NB4 (cell line): Measurements from ENCODE around the gene WASHC4.

Source experiments
- DNase-seq: peaks from one replicate; pipeline ENCODE4 v3.0.0; 2010; ENCODE audit warnings: low read depth
- H3K4me3 ChIP-seq: one replicate; pipeline ENCODE4 v1.5.1; 2011; ENCODE audit warnings: mild to moderate bottlenecking, low read depth, low read length, moderate library complexity
- MYC ChIP-seq: IDR thresholded peaks from 2 replicates; pipeline ENCODE4 v1.6.1; 2011; ENCODE audit warnings: low read depth, low read length
- POLR2A ChIP-seq: IDR thresholded peaks from 2 replicates; pipeline ENCODE4 v1.6.1; 2011; ENCODE audit warnings: mild to moderate bottlenecking; ENCODE audit not compliant: insufficient read length; ENCODE audit errors: extremely low read depth
- TF ChIP-seq, protein P1 (sequence below): IDR thresholded peaks from one replicate; pipeline ENCODE4 v1.5.1; 2012; ENCODE audit warnings: low read depth, low read length
- TF ChIP-seq, protein P2 (sequence below): IDR thresholded peaks from 2 replicates; pipeline ENCODE4 v1.6.1; 2011; ENCODE audit warnings: low read depth, low read length

The WASHC4 gene

DNA sequence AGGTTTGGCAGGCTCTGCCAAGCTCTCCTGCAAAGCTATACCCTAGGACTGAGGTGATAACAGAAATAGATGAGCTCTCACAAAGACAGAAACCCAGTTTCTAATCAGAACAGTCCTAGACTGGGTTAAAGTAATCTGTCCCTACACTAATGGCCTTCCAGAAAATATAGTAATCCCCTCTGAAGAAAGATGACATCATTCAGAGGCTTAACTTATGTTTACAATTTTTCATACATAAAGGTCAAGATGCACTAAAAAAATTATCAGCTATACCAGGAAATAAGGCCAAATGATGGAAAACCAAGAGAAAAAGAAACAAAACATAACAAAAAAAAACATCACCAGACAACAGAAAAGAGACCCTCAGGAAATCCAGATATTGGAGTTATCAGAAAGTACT is 4.9 kb upstream of the WASHC4 start:
- TF ChIP-seq, protein P1, sequence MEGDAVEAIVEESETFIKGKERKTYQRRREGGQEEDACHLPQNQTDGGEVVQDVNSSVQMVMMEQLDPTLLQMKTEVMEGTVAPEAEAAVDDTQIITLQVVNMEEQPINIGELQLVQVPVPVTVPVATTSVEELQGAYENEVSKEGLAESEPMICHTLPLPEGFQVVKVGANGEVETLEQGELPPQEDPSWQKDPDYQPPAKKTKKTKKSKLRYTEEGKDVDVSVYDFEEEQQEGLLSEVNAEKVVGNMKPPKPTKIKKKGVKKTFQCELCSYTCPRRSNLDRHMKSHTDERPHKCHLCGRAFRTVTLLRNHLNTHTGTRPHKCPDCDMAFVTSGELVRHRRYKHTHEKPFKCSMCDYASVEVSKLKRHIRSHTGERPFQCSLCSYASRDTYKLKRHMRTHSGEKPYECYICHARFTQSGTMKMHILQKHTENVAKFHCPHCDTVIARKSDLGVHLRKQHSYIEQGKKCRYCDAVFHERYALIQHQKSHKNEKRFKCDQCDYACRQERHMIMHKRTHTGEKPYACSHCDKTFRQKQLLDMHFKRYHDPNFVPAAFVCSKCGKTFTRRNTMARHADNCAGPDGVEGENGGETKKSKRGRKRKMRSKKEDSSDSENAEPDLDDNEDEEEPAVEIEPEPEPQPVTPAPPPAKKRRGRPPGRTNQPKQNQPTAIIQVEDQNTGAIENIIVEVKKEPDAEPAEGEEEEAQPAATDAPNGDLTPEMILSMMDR = no peak
- TF ChIP-seq, protein P2, sequence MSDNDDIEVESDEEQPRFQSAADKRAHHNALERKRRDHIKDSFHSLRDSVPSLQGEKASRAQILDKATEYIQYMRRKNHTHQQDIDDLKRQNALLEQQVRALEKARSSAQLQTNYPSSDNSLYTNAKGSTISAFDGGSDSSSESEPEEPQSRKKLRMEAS = no peak
- TF ChIP-seq POLR2A = no peak
- no peak overlapping the region for H3K4me3 ChIP-seq
- no peak for DNase-seq

DNA sequence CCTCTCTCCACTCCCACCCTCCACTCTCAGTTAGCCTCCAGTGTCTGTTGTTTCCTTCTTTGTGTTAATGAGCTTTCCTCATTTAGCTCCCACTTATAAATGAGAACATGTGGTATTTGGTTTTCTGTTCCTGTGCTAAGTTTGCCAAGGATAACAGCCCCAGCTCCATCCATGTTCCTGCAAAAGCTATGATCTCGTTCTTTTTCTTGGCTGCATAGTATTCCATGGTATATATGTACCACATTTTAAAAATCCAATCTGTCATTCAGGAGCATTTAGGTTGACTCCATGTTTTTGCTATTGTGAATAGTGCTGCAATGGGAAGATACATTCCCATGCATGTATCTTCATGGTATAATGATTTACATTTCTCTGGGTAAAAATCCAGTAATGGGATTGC is 2.8 kb upstream of the WASHC4 start:
- DNase-seq = no peak

DNA sequence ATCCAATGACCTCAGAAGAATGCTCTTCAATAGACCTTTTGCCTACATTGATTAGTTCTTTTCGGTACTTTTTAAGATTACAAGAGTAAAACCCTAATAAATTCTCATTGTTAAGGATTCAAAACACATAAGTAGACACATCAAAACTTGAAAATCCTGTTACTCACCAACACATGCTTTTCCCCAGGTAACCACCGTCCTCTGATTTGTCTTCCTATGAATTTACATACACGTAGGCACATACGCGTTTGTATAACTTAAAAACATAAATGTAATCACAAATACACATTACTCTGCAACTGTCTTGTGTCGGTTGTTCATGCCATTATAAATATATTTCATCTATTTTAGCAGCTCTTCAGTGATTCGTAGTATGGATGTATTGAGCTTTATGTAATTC is 910 bp upstream of the WASHC4 start:
- H3K4me3 ChIP-seq = peak overlapping the region; percentile 82
- no peak for TF ChIP-seq MYC
- TF ChIP-seq, protein P1 = no peak
- TF ChIP-seq, protein P2 = no peak
- no peak for TF ChIP-seq POLR2A
- peak; percentile 22 for DNase-seq

More for the DNA sequence above, 2.8 kb upstream of the WASHC4 start:
- TF ChIP-seq MYC = no peak
- no peak overlapping the region for H3K4me3 ChIP-seq

DNA sequence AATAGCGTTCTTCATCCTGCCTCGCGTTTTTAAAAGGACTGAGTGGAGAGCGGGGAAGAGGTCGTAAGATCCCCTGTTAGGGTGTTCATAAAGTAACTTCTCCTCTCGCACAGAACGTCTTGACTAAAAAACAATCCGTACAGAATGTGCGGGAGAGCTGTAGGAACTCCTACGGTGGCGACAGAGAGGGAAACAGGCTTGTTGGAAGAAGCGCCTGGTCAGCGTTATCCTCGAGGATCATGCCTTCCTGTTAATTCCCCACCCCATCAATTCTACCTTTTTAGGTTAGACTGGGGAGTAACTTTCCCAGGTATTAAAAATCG is 399 bp upstream of the WASHC4 start:
- TF ChIP-seq, protein P2 = no peak
- no peak for TF ChIP-seq MYC
- no peak for TF ChIP-seq POLR2A
- TF ChIP-seq, protein P1 = no peak
- peak; percentile 80 for DNase-seq
- peak overlapping the region; percentile 82 for H3K4me3 ChIP-seq

DNA sequence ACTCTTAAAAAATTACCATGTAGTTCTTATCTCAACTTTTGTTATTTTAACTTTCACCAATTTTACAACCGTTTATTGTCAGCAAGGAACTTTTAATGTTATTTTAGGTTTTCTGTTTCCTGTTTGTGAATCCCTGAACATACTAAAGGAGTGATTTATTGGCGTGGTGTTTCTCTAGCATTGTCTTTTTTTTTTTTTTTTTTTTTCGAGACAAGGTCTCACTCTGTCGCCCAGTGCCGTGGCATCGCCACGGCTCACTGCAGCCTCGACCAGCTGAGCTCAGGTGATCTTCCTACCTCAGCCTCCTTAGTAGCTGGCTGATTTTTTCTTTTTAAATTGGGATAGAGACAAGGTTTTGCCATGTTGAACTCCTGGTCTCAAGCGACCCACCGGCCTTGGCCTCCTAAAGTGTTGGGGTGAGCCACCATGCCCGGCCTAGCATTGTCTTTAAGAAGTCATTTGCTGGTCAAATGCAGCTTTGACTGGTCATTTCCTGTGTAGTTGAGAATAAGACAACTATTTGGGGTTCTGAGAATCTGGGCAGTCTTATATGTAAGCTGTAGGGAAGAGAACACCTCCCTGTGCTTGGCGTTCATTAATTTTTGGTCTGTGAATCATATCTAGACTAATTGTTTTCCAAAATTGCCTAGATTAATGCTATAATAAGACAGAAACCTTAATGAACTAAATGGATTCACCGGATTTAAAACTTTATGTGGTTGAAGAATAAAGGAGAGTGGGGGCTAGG is 2.1 kb downstream of the WASHC4 start:
- DNase-seq = peak; percentile 66
- H3K4me3 ChIP-seq = peak overlapping the region; percentile 84
- TF ChIP-seq, protein P2 = no peak
- TF ChIP-seq, protein P1 = no peak
- TF ChIP-seq MYC (no peak), POLR2A (no peak)

DNA sequence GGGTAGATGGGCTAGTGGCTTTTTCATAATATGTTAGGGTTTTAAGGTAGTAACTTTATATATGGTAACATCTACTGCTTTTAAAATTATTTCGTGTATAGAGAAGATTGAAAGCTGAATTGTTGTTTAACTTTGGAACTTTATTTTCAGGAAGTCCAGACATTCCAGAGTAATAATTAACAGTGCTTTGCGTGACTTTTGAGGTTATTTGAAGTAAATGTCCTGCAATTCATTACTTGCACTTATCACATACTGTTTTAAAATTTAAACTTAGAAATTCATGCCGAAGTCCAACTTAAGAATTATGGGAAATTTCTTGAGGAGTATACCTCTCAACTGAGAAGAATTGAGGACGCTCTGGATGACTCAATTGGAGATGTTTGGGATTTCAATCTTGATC is 3.3 kb downstream of the WASHC4 start:
- no peak for DNase-seq
- TF ChIP-seq MYC (no peak), POLR2A (no peak)
- TF ChIP-seq, protein P1 = no peak
- TF ChIP-seq, protein P2 = no peak
- H3K4me3 ChIP-seq = peak overlapping the region; percentile 84
